Measurements from ENCODE around the gene RNF10. TPM values are rescaled to one million over a fixed set of nuclear protein-coding genes. Genes with fewer than 3 reads are reported as not detected.

Gene RNF10
- total and polyA plus RNA-seq, 10 of the 15 experiments (the other 5 are each of a cell fraction or from before 2014, with no cell fraction given): 48.2 to 127 (median 64.5) TPM

- no peak for TF ChIP-seq TCF12 (IDR thresholded peaks at IDR 0.05; ENCODE audit: low read depth, low read length)
- no peak for TF ChIP-seq MTA3 (IDR thresholded peaks at IDR 0.05; ENCODE audit: borderline replicate concordance, low read length)
- no peak for TF ChIP-seq STAT3 (IDR thresholded peaks at IDR 0.05; ENCODE audit: low read depth, low read length)
- no peak for TF ChIP-seq TARDBP (IDR thresholded peaks at IDR 0.05; ENCODE audit: borderline replicate concordance)
- TF ChIP-seq IRF4 (IDR thresholded peaks at IDR 0.05; ENCODE audit: low read depth, low read length): no peak
- no peak for TF ChIP-seq NR2F1 (conservative IDR thresholded peaks at IDR 0.05)
- no peak; the same call in 1 of the 2 replicates for TF ChIP-seq IRF3 (IDR thresholded peaks at IDR 0.05)
- no peak for TF ChIP-seq ZNF207 (IDR thresholded peaks at IDR 0.05; ENCODE audit: borderline replicate concordance)
- no peak for TF ChIP-seq SIX5 (IDR thresholded peaks at IDR 0.05; ENCODE audit: low read depth, low read length, severe bottlenecking)
- no peak for TF ChIP-seq SIN3A (IDR thresholded peaks at IDR 0.05; ENCODE audit: low read depth, low read length)
- TF ChIP-seq ELK1 (IDR thresholded peaks at IDR 0.05; ENCODE audit: low read depth, low read length): peak; percentile 52; the same call in 1 of the 2 replicates
- no peak for TF ChIP-seq SRF (IDR thresholded peaks at IDR 0.05; ENCODE audit: low read depth in 2 of 2, low read length in 2 of 2)
- no peak for TF ChIP-seq MEF2A (IDR thresholded peaks at IDR 0.05; ENCODE audit: insufficient read depth, low read depth, low read length)
- no peak for TF ChIP-seq TBL1XR1 (IDR thresholded peaks at IDR 0.05; ENCODE audit: low read depth, low read length)
- no peak for TF ChIP-seq BMI1 (IDR thresholded peaks at IDR 0.05; ENCODE audit: borderline replicate concordance)
- no peak for TF ChIP-seq CBX3 (IDR thresholded peaks at IDR 0.05; ENCODE audit: borderline replicate concordance, low read depth)
- TF ChIP-seq PKNOX1 (IDR thresholded peaks at IDR 0.05): peak; percentile 80
- TF ChIP-seq CHD2 (IDR thresholded peaks at IDR 0.05; ENCODE audit: borderline replicate concordance, low read depth, low read length): peak; percentile 85; the same call in 1 of the 2 replicates
- TF ChIP-seq POU2F2 (IDR thresholded peaks at IDR 0.05; ENCODE audit: borderline replicate concordance, low read depth, low read length): peak; percentile 63; the same call in 1 of the 3 replicates
- TF ChIP-seq FOXM1 (IDR thresholded peaks at IDR 0.05; ENCODE audit: low read depth, low read length): no peak
- TF ChIP-seq RELA (IDR thresholded peaks at IDR 0.05; ENCODE audit: borderline replicate concordance, partially characterized antibody): peak; percentile 60
- TF ChIP-seq ZSCAN29 (IDR thresholded peaks at IDR 0.05): no peak
- peak; percentile 42; the same call in 1 of the 2 replicates for TF ChIP-seq BACH1 (IDR thresholded peaks at IDR 0.05; ENCODE audit: borderline replicate concordance)
- no peak for TF ChIP-seq USF2 (IDR thresholded peaks at IDR 0.05; ENCODE audit: borderline replicate concordance, low read depth, low read length)
- TF ChIP-seq CREM (IDR thresholded peaks at IDR 0.05; ENCODE audit: low read depth): no peak
- peak; percentile 64 for TF ChIP-seq RUNX3 (IDR thresholded peaks at IDR 0.05; ENCODE audit: low read length)
- no peak for TF ChIP-seq ESRRA (IDR thresholded peaks at IDR 0.05; ENCODE audit: low read length)
- TF ChIP-seq SMARCA5 (IDR thresholded peaks at IDR 0.05): no peak
- TF ChIP-seq JUNB (IDR thresholded peaks at IDR 0.05): no peak
- TF ChIP-seq ZZZ3 (IDR thresholded peaks at IDR 0.05; ENCODE audit: control insufficient read depth, insufficient read length, low read depth): no peak
These were observed 46.9 kb downstream of the RNF10 start, which contains the start of gene POP5 (continued) for GRCh38 chr12:120580787-120581723.

Data from GM12878 (cell line).